B cell (primary cell): ENCODE measurements around the gene PEX11G.

Experiments used
- EZH2 ChIP-seq: IDR thresholded peaks from 2 replicates; pipeline ENCODE4 v1.6.1; 2012; ENCODE audit warnings: borderline replicate concordance, low read depth, mild to moderate bottlenecking, moderate library complexity, low read length; ENCODE audit not compliant: insufficient read depth, poor library complexity, severe bottlenecking
- TF ChIP-seq, protein P1 (sequence below): fragments of 200-600 bp; IDR thresholded peaks from one replicate; pipeline ENCODE4 v1.8.0; 2022; ENCODE audit warnings: antibody characterized with exemption, mild to moderate bottlenecking

DNA sequence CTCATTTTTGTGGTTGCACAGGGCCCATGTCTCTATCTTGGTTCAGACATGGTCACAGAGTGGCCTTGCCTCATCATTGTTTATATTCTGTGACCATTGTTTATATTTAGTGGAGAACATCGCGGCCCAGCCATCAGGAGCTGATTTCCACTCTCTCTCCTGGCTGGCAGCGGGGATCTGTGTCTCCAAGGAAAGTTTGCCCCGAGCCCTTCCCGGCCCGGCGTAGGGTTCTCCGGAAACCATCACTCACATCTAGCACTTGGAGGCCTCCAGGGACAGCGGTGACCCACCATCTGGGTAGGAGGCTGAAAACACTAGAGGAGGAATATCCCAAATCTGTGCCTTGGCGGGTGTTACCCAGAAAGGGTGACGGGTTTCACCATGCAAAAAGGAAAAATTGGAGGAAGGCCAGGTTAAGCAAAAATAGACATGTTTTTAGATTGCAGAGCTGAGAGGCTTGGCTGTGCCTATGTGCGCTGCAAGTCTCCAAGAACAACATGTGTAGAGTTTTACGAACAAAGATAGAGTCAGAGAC is 26.3 kb upstream of the PEX11G start:
- no peak for TF ChIP-seq EZH2
- TF ChIP-seq, protein P1, sequence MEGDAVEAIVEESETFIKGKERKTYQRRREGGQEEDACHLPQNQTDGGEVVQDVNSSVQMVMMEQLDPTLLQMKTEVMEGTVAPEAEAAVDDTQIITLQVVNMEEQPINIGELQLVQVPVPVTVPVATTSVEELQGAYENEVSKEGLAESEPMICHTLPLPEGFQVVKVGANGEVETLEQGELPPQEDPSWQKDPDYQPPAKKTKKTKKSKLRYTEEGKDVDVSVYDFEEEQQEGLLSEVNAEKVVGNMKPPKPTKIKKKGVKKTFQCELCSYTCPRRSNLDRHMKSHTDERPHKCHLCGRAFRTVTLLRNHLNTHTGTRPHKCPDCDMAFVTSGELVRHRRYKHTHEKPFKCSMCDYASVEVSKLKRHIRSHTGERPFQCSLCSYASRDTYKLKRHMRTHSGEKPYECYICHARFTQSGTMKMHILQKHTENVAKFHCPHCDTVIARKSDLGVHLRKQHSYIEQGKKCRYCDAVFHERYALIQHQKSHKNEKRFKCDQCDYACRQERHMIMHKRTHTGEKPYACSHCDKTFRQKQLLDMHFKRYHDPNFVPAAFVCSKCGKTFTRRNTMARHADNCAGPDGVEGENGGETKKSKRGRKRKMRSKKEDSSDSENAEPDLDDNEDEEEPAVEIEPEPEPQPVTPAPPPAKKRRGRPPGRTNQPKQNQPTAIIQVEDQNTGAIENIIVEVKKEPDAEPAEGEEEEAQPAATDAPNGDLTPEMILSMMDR, result no peak
